B cell (primary cell): ENCODE data around the gene COMMD8. TPM values are rescaled to one million over a fixed set of nuclear protein-coding genes. Genes with fewer than 3 reads are reported as not detected.

Source experiments
- ATAC-seq: fragments of 200-7000 bp; cut with Tn5 transposase; one replicate; pipeline ENCODE4 v1.10.0; 2021; ENCODE audit warnings: low read depth, mild to moderate bottlenecking, moderate number of reproducible peaks, moderate library complexity
- CTCF ChIA-PET: fragments of 350-600 bp; sonication (Branson Sonifier 250); formaldehyde crosslinking; loops from one replicate; lab custom pipeline; 2021; ENCODE audit warnings: antibody characterized with exemption, inconsistent platforms; lab: Charles Lee
- POLR2A ChIA-PET: fragments of 350-600 bp; sonication (Branson Sonifier 250); formaldehyde crosslinking; loops from one replicate; lab custom pipeline; 2021; ENCODE audit warnings: antibody characterized with exemption; lab: Charles Lee
- DNase-seq: peaks from one replicate; pipeline ENCODE4 v3.0.0; 2013
- H2AFZ ChIP-seq: 2 replicates; pipeline ENCODE4 v1.6.1; 2012; ENCODE audit warnings: mild to moderate bottlenecking, low read depth, low read length; ENCODE audit not compliant: insufficient read depth, poor library complexity, severe bottlenecking
- H3K27ac ChIP-seq, 2 donors: 1 replicate in 1 of 2; 2 replicates in 1 of 2; pipeline ENCODE4 v1.5.1; 2012 to 2013; ENCODE audit warnings: low read length in 2 of 2, mild to moderate bottlenecking in 2 of 2, moderate library complexity in 1 of 2
- H3K27me3 ChIP-seq, 4 experiments: fragments of 200-600 bp in 1 of 4; sonication (generic) in 1 of 4; replicated peaks in 1 of 4; 1 replicate in 2 of 4; 2 replicates in 2 of 4; pipeline versions ENCODE4 v1.6.1 to v1.7.0; 2013 to 2016; ENCODE audit warnings: low read length in 3 of 4, mild to moderate bottlenecking in 2 of 4, mixed read lengths in 1 of 4, moderate library complexity in 1 of 4; ENCODE audit not compliant: insufficient read depth in 4 of 4, control insufficient read depth in 3 of 4; ENCODE audit errors: control extremely low read depth in 1 of 4
- H3K36me3 ChIP-seq, 2 experiments: replicated peaks in 1 of 2; 1 replicate in 1 of 2; 2 replicates in 1 of 2; pipeline versions ENCODE4 v1.6.1 to v1.7.1; 2013; ENCODE audit warnings: low read length in 1 of 2; ENCODE audit not compliant: insufficient read depth in 2 of 2, control insufficient read depth in 1 of 2; ENCODE audit errors: control extremely low read depth in 1 of 2, extremely low read depth in 1 of 2
- H3K4me1 ChIP-seq, 2 donors: fragments of 200-600 bp in 1 of 2; sonication (generic) in 1 of 2; 1 replicate in 1 of 2; 2 replicates in 1 of 2; pipeline versions ENCODE4 v1.5.1 to v1.6.1; 2013 to 2017; ENCODE audit warnings: low read length in 2 of 2; ENCODE audit not compliant: control insufficient read depth in 2 of 2, insufficient read depth in 2 of 2
- H3K4me2 ChIP-seq: replicated peaks from 2 replicates; pipeline ENCODE3; 2012; ENCODE audit warnings: mild to moderate bottlenecking, low read depth, low read length; ENCODE audit not compliant: poor library complexity, severe bottlenecking
- H3K4me3 ChIP-seq, 5 experiments: fragments of 200-600 bp in 1 of 5; sonication (generic) in 1 of 5; 1 replicate in 3 of 5; 2 replicates in 2 of 5; pipeline versions ENCODE4 v1.5.1 to v1.7.0; 2011 to 2016; ENCODE audit warnings: low read length in 4 of 5, mild to moderate bottlenecking in 4 of 5, low read depth in 2 of 5, control low read depth in 1 of 5, moderate library complexity in 1 of 5; ENCODE audit not compliant: insufficient read depth in 1 of 5; ENCODE audit errors: control extremely low read depth in 1 of 5, extremely low read depth in 1 of 5
- H3K79me2 ChIP-seq: fragments of 200-600 bp; sonication (generic); one replicate; pipeline ENCODE4 v1.6.0; 2016; ENCODE audit warnings: low read length; ENCODE audit not compliant: control insufficient read depth, insufficient read depth
- H3K9ac ChIP-seq: fragments of 200-600 bp; sonication (generic); 2 replicates; pipeline ENCODE4 v1.6.1; 2017; ENCODE audit warnings: mild to moderate bottlenecking, low read length, moderate library complexity
- H3K9me3 ChIP-seq, 3 donors: one replicate each; pipeline versions ENCODE4 v1.6.1 to v1.7.1; 2013; ENCODE audit warnings: low read length in 2 of 3; ENCODE audit not compliant: control insufficient read depth in 2 of 3, insufficient read depth in 1 of 3; ENCODE audit errors: control extremely low read depth in 1 of 3
- H4K20me1 ChIP-seq: 2 replicates; pipeline ENCODE4 v1.6.0; 2012; ENCODE audit warnings: mild to moderate bottlenecking, low read length; ENCODE audit not compliant: insufficient read depth, control insufficient read depth, poor library complexity, severe bottlenecking
- H3K27ac Mint-ChIP-seq: one replicate; pipeline ENCODE4 v1.8.0; 2021; ENCODE audit warnings: mixed read lengths
- H3K27me3 Mint-ChIP-seq: one replicate; pipeline ENCODE4 v1.8.0; 2021; ENCODE audit warnings: mixed read lengths
- H3K4me1 Mint-ChIP-seq: one replicate; pipeline ENCODE4 v1.8.0; 2021; ENCODE audit warnings: mixed read lengths
- H3K4me3 Mint-ChIP-seq: one replicate; pipeline ENCODE4 v1.8.0; 2021; ENCODE audit warnings: mixed read lengths
- H3K9me3 Mint-ChIP-seq: one replicate; pipeline ENCODE4 v1.8.0; 2022; ENCODE audit warnings: mixed read lengths; ENCODE audit not compliant: insufficient read depth
- EZH2 ChIP-seq: IDR thresholded peaks from 2 replicates; pipeline ENCODE4 v1.6.1; 2012; ENCODE audit warnings: borderline replicate concordance, low read depth, mild to moderate bottlenecking, moderate library complexity, low read length; ENCODE audit not compliant: insufficient read depth, poor library complexity, severe bottlenecking
- WGBS: methylation state at CpG from one replicate; pipeline ENCODE4 v1.1.5; 2013; ENCODE audit warnings: missing lambda C conversion rate; ENCODE audit not compliant: insufficient coverage; 5-methylcytosine and 5-hydroxymethylcytosine counted together
- intact Hi-C: fragments of 100-400 bp; cut with micrococcal nuclease; formaldehyde crosslinking; loops from one replicate; pipeline ENCODE4 v1.10.0; 2022
- polyA plus RNA-seq: library from polyadenylated mRNA; depleted of rRNA; stranded (reverse); fragments of >200 nt; gene quantifications from 2 replicates; pipeline ENCODE4 v1.2.3, GENCODE V29; 2012
- total RNA-seq, 2 donors: library from RNA; stranded (reverse); fragments of 120-200 nt in 1 of 2; gene quantifications; 1 replicate in 1 of 2; 2 replicates in 1 of 2; pipeline versions ENCODE4 v1.2.3 to v1.2.4, GENCODE V29; 2013 to 2022
- TF ChIP-seq, protein P1 (sequence below): fragments of 200-600 bp; IDR thresholded peaks from one replicate; pipeline ENCODE4 v1.8.0; 2022; ENCODE audit warnings: antibody characterized with exemption, mild to moderate bottlenecking

Gene COMMD8
- total and polyA plus RNA-seq, 2 donors (not counting 1 experiment from before 2014, with no cell fraction given): 5.5 to 15.2 TPM

GRCh38 chr4:47471064-47471463 lies 7.6 kb upstream of the COMMD8 start:
- Histone ChIP-seq H3K9ac (no peak overlapping the region), H3K9me3 (peaks cover 0 to 3% (median 0%) of the 10 kb centered on the region in 3 donors), H3K4me1 (no peaks in the 10 kb centered on the region), H3K4me2 (no peak overlapping the region), H2AFZ (no peak overlapping the region), H3K27me3 (no peaks in the 10 kb centered on the region), H3K4me3 (no peak overlapping the region), H3K27ac (no peak overlapping the region), H3K79me2 (no peaks in the 10 kb centered on the region), H4K20me1 (no peaks in the 10 kb centered on the region), H3K36me3 (no peaks in the 10 kb centered on the region)
- Mint-ChIP-seq H3K27ac (no peak overlapping the region), H3K27me3 (no peaks in the 10 kb centered on the region), H3K4me1 (peaks cover 1% of the 10 kb centered on the region), H3K4me3 (no peak overlapping the region), H3K9me3 (no peaks in the 10 kb centered on the region)
- ChIA-PET POLR2A (interaction anchor here (0.9 kb wide), 1 partner anchor 14 kb away, joined by 4 read pairs; the partner anchor contains the start of gene ATP10D), CTCF (interaction anchor here (3.4 kb wide), 1 partner anchor 13 kb away, joined by 13 read pairs; the partner anchor contains the start of gene ATP10D)
- intact Hi-C loops: no loop called here
- no peak for DNase-seq
- no CpG with 5 or more reads among the region's 4 CpGs for WGBS
- TF ChIP-seq, protein P1, sequence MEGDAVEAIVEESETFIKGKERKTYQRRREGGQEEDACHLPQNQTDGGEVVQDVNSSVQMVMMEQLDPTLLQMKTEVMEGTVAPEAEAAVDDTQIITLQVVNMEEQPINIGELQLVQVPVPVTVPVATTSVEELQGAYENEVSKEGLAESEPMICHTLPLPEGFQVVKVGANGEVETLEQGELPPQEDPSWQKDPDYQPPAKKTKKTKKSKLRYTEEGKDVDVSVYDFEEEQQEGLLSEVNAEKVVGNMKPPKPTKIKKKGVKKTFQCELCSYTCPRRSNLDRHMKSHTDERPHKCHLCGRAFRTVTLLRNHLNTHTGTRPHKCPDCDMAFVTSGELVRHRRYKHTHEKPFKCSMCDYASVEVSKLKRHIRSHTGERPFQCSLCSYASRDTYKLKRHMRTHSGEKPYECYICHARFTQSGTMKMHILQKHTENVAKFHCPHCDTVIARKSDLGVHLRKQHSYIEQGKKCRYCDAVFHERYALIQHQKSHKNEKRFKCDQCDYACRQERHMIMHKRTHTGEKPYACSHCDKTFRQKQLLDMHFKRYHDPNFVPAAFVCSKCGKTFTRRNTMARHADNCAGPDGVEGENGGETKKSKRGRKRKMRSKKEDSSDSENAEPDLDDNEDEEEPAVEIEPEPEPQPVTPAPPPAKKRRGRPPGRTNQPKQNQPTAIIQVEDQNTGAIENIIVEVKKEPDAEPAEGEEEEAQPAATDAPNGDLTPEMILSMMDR: no peak
- no peak for TF ChIP-seq EZH2
- no peak for ATAC-seq

DNA sequence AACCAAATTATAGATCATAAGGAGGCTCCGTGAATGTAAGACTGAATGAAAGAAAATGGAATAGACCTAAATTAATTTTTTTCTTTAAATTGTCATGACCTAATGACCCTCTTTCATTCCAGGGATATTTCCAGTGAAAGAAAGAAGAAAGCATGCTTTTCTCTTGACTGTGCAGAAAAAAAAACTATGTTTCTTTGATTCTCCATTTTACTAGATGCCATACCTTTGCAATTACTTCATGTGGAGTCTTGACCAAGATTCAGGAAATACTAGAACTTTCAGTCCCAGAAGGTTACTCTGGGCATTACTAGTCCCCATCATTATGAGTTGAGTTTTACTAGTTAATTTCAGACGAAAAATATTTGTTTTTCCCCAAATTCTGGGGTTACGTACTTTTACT lies 6.4 kb upstream of the COMMD8 start:
- no peak for ATAC-seq
- H3K9me3 ChIP-seq: peaks cover 0 to 3% (median 0%) of the 10 kb centered on the region in 3 donors
- Mint-ChIP-seq H3K27ac (no peak overlapping the region), H3K4me1 (peaks cover 10% of the 10 kb centered on the region), H3K4me3 (no peak overlapping the region), H3K27me3 (no peaks in the 10 kb centered on the region), H3K9me3 (no peaks in the 10 kb centered on the region)
- TF ChIP-seq, protein P1: no peak
- TF ChIP-seq EZH2: no peak
- no peak overlapping the region for H3K4me3 ChIP-seq
- WGBS: no CpG with 5 or more reads among the region's 3 CpGs
- ChIA-PET CTCF (interaction anchor here (3.4 kb wide), 1 partner anchor 15 kb away, joined by 13 read pairs; the partner anchor contains the start of gene ATP10D), POLR2A (no interaction called here)
- no peaks in the 10 kb centered on the region for H3K27me3 ChIP-seq
- H3K9ac ChIP-seq: no peak overlapping the region
- intact Hi-C loops: no loop called here
- no peak for DNase-seq
- no peak overlapping the region for H3K4me2 ChIP-seq
- no peak overlapping the region for H2AFZ ChIP-seq
- peaks cover 3% of the 10 kb centered on the region in 2 donors for H3K4me1 ChIP-seq
- no peaks in the 10 kb centered on the region for H4K20me1 ChIP-seq
- no peaks in the 10 kb centered on the region for H3K36me3 ChIP-seq
- H3K27ac ChIP-seq: no peak overlapping the region
- H3K79me2 ChIP-seq: no peaks in the 10 kb centered on the region
